Stomach smooth muscle (tissue), 2 donors: Measurements from ENCODE around the gene DELE1.

Experiments
- H3K27ac ChIP-seq: one replicate; pipeline ENCODE4 v1.7.0; 2013; ENCODE audit warnings: mild to moderate bottlenecking, low read length, inconsistent platforms
- H3K27me3 ChIP-seq, 2 donors: one replicate each; pipeline ENCODE4 v1.7.0; 2013; ENCODE audit warnings: low read length in 2 of 2; ENCODE audit not compliant: insufficient read depth in 2 of 2, control insufficient read depth in 1 of 2
- H3K36me3 ChIP-seq, 2 donors: one replicate each; pipeline ENCODE4 v1.7.0; 2013; ENCODE audit warnings: low read length in 2 of 2; ENCODE audit not compliant: control insufficient read depth in 2 of 2, insufficient read depth in 2 of 2
- H3K4me1 ChIP-seq: one replicate; pipeline ENCODE4 v1.7.0; 2013; ENCODE audit warnings: low read length; ENCODE audit not compliant: control insufficient read depth, insufficient read depth
- H3K4me3 ChIP-seq, 2 donors: one replicate each; pipeline ENCODE4 v1.7.0; 2013; ENCODE audit warnings: low read length in 2 of 2
- H3K9ac ChIP-seq, 2 donors: one replicate each; pipeline ENCODE4 v1.7.0; 2013; ENCODE audit warnings: low read length in 2 of 2, mild to moderate bottlenecking in 1 of 2
- H3K9me3 ChIP-seq, 2 donors: one replicate each; pipeline ENCODE4 v1.7.0; 2013; ENCODE audit warnings: low read length in 2 of 2; ENCODE audit not compliant: control insufficient read depth in 2 of 2
- donor health status: healthy.
- donor health status: Pancreatic carcinoma.

The DELE1 gene

DNA sequence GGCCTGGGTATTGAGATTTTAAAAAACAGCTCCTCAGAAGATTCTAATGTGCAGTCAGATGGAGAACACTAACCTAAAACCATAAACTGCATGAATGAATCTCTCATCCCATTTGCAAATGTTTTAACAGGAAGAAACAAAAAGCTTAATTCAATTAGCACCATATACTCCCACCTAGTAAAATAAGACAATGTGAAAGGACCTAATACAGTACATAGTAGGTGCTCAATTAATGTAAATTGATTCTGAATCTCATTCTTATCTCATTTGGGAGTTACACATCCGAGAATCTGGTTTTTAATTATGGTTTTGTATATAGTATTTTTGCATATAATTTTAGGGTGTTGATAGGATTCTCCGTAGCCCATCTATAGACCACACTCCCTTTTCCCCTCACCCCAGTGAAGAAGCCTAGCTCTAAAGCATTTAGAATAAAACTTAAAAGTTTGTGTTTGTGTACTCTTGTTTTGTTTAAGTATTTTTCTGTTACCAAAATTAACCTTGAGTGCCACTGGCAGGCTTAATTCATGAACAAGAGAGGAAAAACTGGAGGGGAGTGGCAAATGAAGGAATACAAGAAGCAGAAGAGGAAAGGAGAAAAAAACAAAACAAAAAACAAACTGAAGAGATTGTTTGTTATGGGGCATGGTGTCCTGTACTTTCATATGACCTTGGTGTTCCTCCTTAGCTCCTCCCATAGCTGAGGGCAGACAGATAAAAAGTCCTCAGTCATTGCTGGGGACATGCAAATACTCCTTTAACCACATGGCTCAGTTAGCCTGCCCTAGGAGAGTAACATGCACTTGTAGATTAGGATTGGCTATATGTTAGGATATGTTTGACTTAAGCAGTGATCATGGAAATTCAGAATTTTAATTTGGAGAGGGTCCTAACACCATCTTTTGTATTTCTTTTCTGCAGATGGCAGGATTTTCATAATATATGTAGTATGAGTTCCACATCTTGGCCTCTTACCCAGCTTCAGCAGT, 46.4 kb downstream of the DELE1 start:
- H3K9me3 ChIP-seq: no peaks in the 10 kb centered on the region
- H3K9ac ChIP-seq: peak overlapping the region; percentile 95 to 99
- H3K4me3 ChIP-seq: peak overlapping the region; percentile 89 to 96
- peaks cover 15% of the 10 kb centered on the region for H3K4me1 ChIP-seq
- no peaks in the 10 kb centered on the region for H3K27me3 ChIP-seq
- H3K27ac ChIP-seq: peak overlapping the region; percentile 92
- peaks cover 4 to 12% of the 10 kb centered on the region in 2 donors for H3K36me3 ChIP-seq

DNA sequence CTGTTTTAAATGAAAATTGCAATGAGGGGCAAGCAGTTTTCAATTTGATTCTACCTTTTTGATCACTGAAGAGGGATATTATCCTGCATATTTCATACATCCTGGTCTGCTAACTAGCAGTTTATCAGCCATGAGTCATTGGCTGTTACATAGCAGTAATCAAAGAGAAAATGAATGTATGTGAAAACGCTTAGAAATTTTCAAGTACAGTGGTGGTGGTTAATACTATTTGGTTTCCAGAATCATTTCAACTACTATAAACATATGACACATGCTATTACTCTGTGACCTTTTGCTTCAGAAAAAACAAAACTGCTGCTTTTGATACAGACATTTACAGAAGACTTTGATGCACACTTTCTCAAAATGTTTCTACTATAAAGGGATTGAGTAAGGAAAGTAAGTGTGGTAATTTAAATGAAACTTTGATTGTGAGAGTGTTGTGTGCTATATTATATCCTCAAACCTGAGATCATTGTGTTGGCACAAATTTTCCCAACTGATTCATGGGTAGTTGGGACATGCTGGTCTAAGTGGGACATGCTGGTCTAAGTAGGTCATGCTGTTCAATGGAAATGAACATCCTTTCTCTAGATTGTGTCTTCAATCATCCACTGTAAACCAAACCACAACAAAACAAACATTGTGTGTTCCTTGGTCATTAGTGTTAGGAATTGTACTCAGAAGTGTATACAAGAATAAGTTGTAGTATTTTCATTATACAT, 50.4 kb downstream of the DELE1 start:
- Histone ChIP-seq H3K27me3 (no peaks in the 10 kb centered on the region), H3K4me3 (no peak overlapping the region), H3K36me3 (peaks cover 21 to 29% of the 10 kb centered on the region in 2 donors), H3K9me3 (no peaks in the 10 kb centered on the region), H3K9ac (no peak overlapping the region), H3K27ac (no peak overlapping the region), H3K4me1 (peaks cover 12% of the 10 kb centered on the region)

DNA sequence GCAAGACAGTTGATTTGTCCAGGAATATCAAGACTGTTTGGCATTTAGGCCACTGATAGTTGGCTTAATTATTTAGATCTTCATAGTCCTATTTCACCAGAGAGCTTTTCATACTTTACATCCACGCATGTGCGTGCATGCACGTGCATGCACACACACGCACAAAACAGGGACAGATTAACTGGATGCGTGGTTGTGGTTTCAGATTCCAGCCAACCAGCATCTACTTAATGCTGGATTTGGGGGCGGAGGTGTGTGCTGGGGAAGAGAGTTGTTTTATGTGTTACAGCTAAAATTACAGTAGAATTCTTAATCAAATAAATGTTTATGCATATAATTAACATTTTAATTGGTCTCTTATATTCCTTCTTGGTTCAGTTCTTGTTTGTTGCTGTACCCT, 52.5 kb downstream of the DELE1 start:
- Histone ChIP-seq H3K9me3 (no peaks in the 10 kb centered on the region), H3K36me3 (peaks cover 35 to 40% of the 10 kb centered on the region in 2 donors), H3K27ac (no peak overlapping the region), H3K9ac (no peak overlapping the region), H3K27me3 (no peaks in the 10 kb centered on the region), H3K4me3 (no peak overlapping the region), H3K4me1 (no peaks in the 10 kb centered on the region)

DNA sequence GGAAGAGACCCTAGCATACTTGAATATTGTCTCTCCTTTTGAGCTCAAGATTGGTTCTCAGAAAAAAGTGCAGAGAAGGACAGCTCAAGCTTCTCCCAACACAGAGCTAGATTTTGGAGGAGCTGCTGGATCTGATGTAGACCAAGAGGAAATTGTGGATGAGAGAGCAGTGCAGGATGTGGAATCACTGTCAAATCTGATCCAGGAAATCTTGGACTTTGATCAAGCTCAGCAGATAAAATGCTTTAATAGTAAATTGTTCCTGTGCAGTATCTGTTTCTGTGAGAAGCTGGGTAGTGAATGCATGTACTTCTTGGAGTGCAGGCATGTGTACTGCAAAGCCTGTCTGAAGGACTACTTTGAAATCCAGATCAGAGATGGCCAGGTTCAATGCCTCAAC, 54.7 kb downstream of the DELE1 start:
- Histone ChIP-seq H3K9ac (no peak overlapping the region), H3K4me1 (no peaks in the 10 kb centered on the region), H3K9me3 (no peaks in the 10 kb centered on the region), H3K4me3 (no peak overlapping the region), H3K27me3 (no peaks in the 10 kb centered on the region), H3K36me3 (peaks cover 38 to 53% of the 10 kb centered on the region in 2 donors), H3K27ac (no peak overlapping the region)

DNA sequence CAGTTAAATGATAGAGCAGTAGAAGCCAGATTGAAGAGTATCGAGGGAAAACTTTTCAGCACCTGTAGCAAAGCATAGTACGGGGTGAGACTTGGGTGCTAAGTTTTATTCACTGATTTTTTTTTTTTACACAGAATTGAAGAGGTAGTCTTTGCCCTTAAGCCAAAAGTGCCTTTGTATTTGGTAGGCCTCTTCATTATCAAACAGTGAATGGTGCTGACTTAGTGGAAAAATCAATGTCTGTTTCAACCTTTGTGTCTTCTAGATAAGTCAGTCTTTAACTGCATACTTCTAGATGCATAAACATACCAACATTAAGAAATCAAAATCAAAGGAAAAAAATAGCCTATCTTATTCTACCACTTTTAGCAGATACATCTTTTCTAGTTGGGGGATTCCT, 59.0 kb downstream of the DELE1 start:
- Histone ChIP-seq H3K4me1 (no peaks in the 10 kb centered on the region), H3K4me3 (no peak overlapping the region), H3K27ac (no peak overlapping the region), H3K36me3 (peaks cover 53 to 64% of the 10 kb centered on the region in 2 donors), H3K9ac (no peak overlapping the region), H3K27me3 (no peaks in the 10 kb centered on the region), H3K9me3 (no peaks in the 10 kb centered on the region)

DNA sequence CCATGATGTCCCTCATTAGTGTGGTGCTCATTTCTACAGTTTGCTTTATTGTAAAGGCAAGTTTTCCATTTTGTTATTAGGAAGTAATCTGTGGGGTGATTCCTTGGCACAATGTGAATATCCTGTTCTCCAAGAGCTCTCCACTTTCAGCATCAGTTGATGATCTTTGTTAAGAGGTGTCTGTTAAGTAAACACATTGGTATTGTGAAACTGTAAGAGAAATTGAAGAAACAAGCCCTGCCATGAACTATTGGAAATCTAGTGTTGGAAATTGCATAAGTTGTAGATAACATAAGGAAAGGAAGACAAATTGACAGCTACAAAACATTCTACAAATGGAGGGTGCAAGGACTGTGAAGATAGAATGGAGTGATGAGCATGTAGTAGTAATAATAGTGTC, 62.4 kb downstream of the DELE1 start:
- Histone ChIP-seq H3K9me3 (no peaks in the 10 kb centered on the region), H3K27me3 (no peaks in the 10 kb centered on the region), H3K4me1 (no peaks in the 10 kb centered on the region), H3K36me3 (peaks cover 28 to 46% of the 10 kb centered on the region in 2 donors), H3K4me3 (no peak overlapping the region), H3K27ac (no peak overlapping the region), H3K9ac (no peak overlapping the region)

DNA sequence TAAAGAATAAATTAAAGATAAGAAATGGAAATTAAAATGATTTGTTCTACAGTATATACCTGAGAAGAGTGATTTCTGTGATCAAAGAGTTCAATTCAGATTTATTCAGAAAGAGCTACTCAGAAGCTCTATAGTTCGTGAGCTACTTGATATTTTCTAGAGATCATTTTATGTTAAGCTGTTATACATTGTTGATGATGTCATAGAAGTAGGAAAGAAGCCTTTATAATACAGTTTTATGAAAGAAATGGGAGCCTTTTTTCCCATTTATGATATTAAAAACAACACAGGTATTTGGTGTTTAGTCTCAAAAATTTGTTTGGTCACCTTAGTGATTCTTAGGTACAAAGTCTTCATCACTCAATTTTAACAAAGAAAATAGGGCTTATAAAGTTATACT, 66.0 kb downstream of the DELE1 start:
- Histone ChIP-seq H3K36me3 (peaks cover 31 to 32% of the 10 kb centered on the region in 2 donors), H3K4me3 (no peak overlapping the region), H3K4me1 (peaks cover 3% of the 10 kb centered on the region), H3K9ac (no peak overlapping the region), H3K27me3 (no peaks in the 10 kb centered on the region), H3K9me3 (no peaks in the 10 kb centered on the region), H3K27ac (no peak overlapping the region)
